Transverse colon (tissue), 4 donors: ENCODE data around the gene LRP1B. TPM values are rescaled to one million over a fixed set of nuclear protein-coding genes. Genes with fewer than 3 reads are reported as not detected.

Source experiments
- DNase-seq: peaks from one replicate; pipeline ENCODE4 v3.0.0-alpha.2; 2019
- H3K27ac ChIP-seq, 4 donors: fragments of 200-600 bp; sonication (generic); 2 replicates each; pipeline ENCODE4 v1.5.1; 2016 to 2018; ENCODE audit warnings: inconsistent platforms in 4 of 4
- H3K27me3 ChIP-seq: fragments of 200-600 bp; sonication (generic); 2 replicates; pipeline ENCODE4 v1.5.1; 2017; ENCODE audit warnings: inconsistent platforms
- H3K36me3 ChIP-seq, 4 donors: fragments of 200-600 bp; sonication (generic); 2 replicates each; pipeline ENCODE4 v1.5.1; 2017 to 2019; ENCODE audit warnings: inconsistent platforms in 4 of 4
- H3K4me1 ChIP-seq, 4 donors: fragments of 200-600 bp; sonication (generic); 2 replicates each; pipeline ENCODE4 v1.5.1; 2017 to 2020; ENCODE audit warnings: inconsistent platforms in 4 of 4
- H3K4me3 ChIP-seq, 4 donors: fragments of 200-600 bp; sonication (generic); 1 replicate in 1 of 4; 2 replicates in 3 of 4; pipeline versions ENCODE4 v1.5.1 to v1.6.1; 2017 to 2019; ENCODE audit warnings: inconsistent platforms in 4 of 4
- H3K9me3 ChIP-seq, 2 donors: fragments of 200-600 bp; sonication (generic); 2 replicates each; pipeline ENCODE4 v1.5.1; 2017 to 2019; ENCODE audit warnings: inconsistent platforms in 2 of 2
- CTCF ChIP-seq, 5 experiments: fragments of 200-600 bp in 3 of 5; fragments of 450-650 bp in 2 of 5; sonication (generic) in 3 of 5; IDR thresholded peaks; 1 replicate in 2 of 5; 2 replicates in 3 of 5; pipeline ENCODE4 v1.5.1; 2016 to 2017; ENCODE audit warnings: antibody characterized with exemption in 5 of 5, inconsistent platforms in 3 of 5, mild to moderate bottlenecking in 2 of 5, moderate library complexity in 1 of 5
- EP300 ChIP-seq: sonication (generic); formaldehyde crosslinking; IDR thresholded peaks from one replicate; pipeline ENCODE4 v1.6.1; 2017; ENCODE audit warnings: antibody characterized with exemption, low read depth
- POLR2A ChIP-seq: fragments of 450-650 bp; IDR thresholded peaks from one replicate; pipeline ENCODE4 v1.6.1; 2016; ENCODE audit warnings: antibody characterized with exemption, mild to moderate bottlenecking, moderate library complexity
- POLR2AphosphoS5 ChIP-seq, 3 donors: sonication (generic); formaldehyde crosslinking; IDR thresholded peaks; one replicate each; pipeline ENCODE4 v1.6.1; 2016; ENCODE audit warnings: antibody characterized with exemption in 3 of 3
- WGBS, 2 donors: methylation state at CpG; one replicate each; pipeline ENCODE4 v1.1.5; 2018; ENCODE audit warnings: low coverage in 1 of 2; 5-methylcytosine and 5-hydroxymethylcytosine counted together
- in situ Hi-C, 4 donors: fragments of 200-750 bp; cut with MboI; loops; one replicate each; pipeline versions ENCODE4 v1.15.0 to v1.15.1; 2017; ENCODE audit warnings: low sequenced_read_pairs in 3 of 4, low pct_ligation_motif_present in 1 of 4, low pct_unique_long_range_greater_than_20kb in 1 of 4
- intact Hi-C: fragments of 100-400 bp; cut with DNase I; formaldehyde crosslinking; loops from one replicate; pipeline ENCODE4 v1.15.1; 2023; ENCODE audit warnings: low total_unique reads
- total RNA-seq, 4 donors: library from RNA; depleted of rRNA; stranded (reverse); fragments of >200 nt; gene quantifications; one replicate each; pipeline ENCODE4 v1.1.0, GENCODE V29; 2016

Gene LRP1B
- total RNA-seq, 4 donors from 2014 or later: 0.48 to 5.4 (median 0.82) TPM; not detected in 1

DNA sequence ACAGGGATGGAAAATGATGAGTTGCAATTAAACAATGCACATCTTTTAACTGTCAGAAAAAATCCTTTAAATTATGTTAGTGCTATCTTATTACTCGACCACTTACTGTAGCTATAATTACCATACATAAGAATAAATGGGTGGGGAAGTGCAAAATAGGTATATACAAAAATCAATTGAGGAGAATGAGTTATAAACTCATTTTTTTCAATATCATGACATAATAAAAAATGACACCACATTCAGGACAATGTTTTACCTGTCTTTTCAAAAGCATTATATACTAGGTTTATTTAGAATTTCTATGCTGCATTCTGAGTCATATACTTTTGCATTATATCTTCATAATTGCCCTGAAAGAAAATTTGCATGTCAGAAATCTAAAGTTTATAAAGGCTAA lies 1533.6 kb downstream of the LRP1B start:
- H3K4me3 ChIP-seq: no peak overlapping the region
- H3K27me3 ChIP-seq: no peaks in the 10 kb centered on the region
- no peak for TF ChIP-seq POLR2A
- TF ChIP-seq EP300: no peak
- 43 to 46% methylated on average over 1 of the region's 1 CpG for WGBS, 2 donors
- DNase-seq: no peak
- H3K27ac ChIP-seq: no peak overlapping the region
- no peaks in the 10 kb centered on the region for H3K9me3 ChIP-seq
- no peaks in the 10 kb centered on the region for H3K36me3 ChIP-seq
- H3K4me1 ChIP-seq: no peaks in the 10 kb centered on the region
- intact Hi-C loops: no loop called here
- in situ Hi-C loops: no loop called here

DNA sequence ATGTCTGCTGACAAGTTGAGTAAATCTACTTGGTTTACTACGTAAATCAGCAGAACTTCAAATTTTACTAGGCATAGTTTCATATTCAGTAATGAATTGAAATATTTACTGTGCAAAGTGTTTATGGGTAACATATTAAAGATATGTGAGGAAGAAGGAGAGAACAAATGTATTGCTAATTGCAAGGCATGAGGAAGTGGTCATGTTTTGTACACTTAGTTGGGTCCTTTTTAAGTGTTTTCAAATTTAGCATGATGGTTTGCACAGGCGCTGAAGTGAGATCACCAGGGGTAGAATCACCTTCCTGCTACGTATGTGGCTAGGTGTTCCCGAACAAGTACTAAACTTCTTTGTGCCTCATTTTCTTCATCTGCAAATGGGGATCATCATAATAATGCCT lies 1534.4 kb downstream of the LRP1B start:
- no peak overlapping the region for H3K27ac ChIP-seq
- in situ Hi-C loops (no loop called here), intact Hi-C loops (no loop called here)
- DNase-seq: no peak
- H3K4me1 ChIP-seq: no peaks in the 10 kb centered on the region
- H3K9me3 ChIP-seq: no peaks in the 10 kb centered on the region
- H3K27me3 ChIP-seq: no peaks in the 10 kb centered on the region
- H3K4me3 ChIP-seq: no peak overlapping the region
- H3K36me3 ChIP-seq: no peaks in the 10 kb centered on the region
- 69 to 77% methylated on average over 4 of the region's 4 CpGs for WGBS, 2 donors
- TF ChIP-seq POLR2A (no peak), EP300 (no peak), CTCF (IDR thresholded peaks at IDR 0.05) (no peak), POLR2AphosphoS5 (IDR thresholded peaks at IDR 0.05) (no peak)

GRCh38 chr2:140595107-140595506 lies 1535.7 kb downstream of the LRP1B start:
- intact Hi-C loops (no loop called here), in situ Hi-C loops (no loop called here)
- TF ChIP-seq POLR2AphosphoS5 (IDR thresholded peaks at IDR 0.05) (no peak), POLR2A (no peak), CTCF (IDR thresholded peaks at IDR 0.05) (no peak), EP300 (no peak)
- 88 to 89% methylated on average over 2 of the region's 2 CpGs for WGBS, 2 donors
- Histone ChIP-seq H3K36me3 (no peaks in the 10 kb centered on the region), H3K27me3 (no peaks in the 10 kb centered on the region), H3K4me1 (no peaks in the 10 kb centered on the region), H3K4me3 (no peak overlapping the region), H3K9me3 (no peaks in the 10 kb centered on the region), H3K27ac (no peak overlapping the region)
- DNase-seq: no peak

GRCh38 chr2:140593132-140593531 lies 1537.7 kb downstream of the LRP1B start:
- in situ Hi-C loops (no loop called here), intact Hi-C loops (no loop called here)
- WGBS, 2 donors: 10 to 39% methylated on average over 1 of the region's 1 CpG
- H3K4me1 ChIP-seq: no peaks in the 10 kb centered on the region
- TF ChIP-seq POLR2A (no peak), EP300 (no peak), CTCF (IDR thresholded peaks at IDR 0.05) (no peak), POLR2AphosphoS5 (IDR thresholded peaks at IDR 0.05) (no peak)
- no peaks in the 10 kb centered on the region for H3K9me3 ChIP-seq
- DNase-seq: no peak
- no peaks in the 10 kb centered on the region for H3K36me3 ChIP-seq
- no peak overlapping the region for H3K27ac ChIP-seq
- no peak overlapping the region for H3K4me3 ChIP-seq
- H3K27me3 ChIP-seq: no peaks in the 10 kb centered on the region

GRCh38 chr2:140589696-140590095 lies 1541.1 kb downstream of the LRP1B start:
- no peaks in the 10 kb centered on the region for H3K4me1 ChIP-seq
- H3K9me3 ChIP-seq: no peaks in the 10 kb centered on the region
- in situ Hi-C loops: no loop called here
- H3K27me3 ChIP-seq: no peaks in the 10 kb centered on the region
- H3K27ac ChIP-seq: no peak overlapping the region
- DNase-seq: no peak
- H3K4me3 ChIP-seq: no peak overlapping the region
- no peaks in the 10 kb centered on the region for H3K36me3 ChIP-seq
- intact Hi-C loops: no loop called here
- TF ChIP-seq POLR2A (no peak), POLR2AphosphoS5 (IDR thresholded peaks at IDR 0.05) (no peak), CTCF (IDR thresholded peaks at IDR 0.05) (no peak), EP300 (no peak)
